K562 (cell line): Measurements from ENCODE around the gene TRMT2A. TPM values are rescaled to one million over a fixed set of nuclear protein-coding genes. Genes with fewer than 3 reads are reported as not detected.
A peak's percentile ranks its signal among the peaks of the same experiment; 100 is the strongest.

Experiments
- ATAC-seq: fragments of 200-7000 bp; cut with Tn5 transposase; 3 replicates; pipeline ENCODE4 v1.9.1; 2020; ENCODE audit warnings: moderate library complexity
- BruUV-seq: library from RNA; stranded (reverse); fragments of 400-500 nt; replicated peaks from 2 replicates; lab custom pipeline; 2021; lab: Mats Ljungman, UMichigan
- CTCF ChIA-PET: fragments of 300-600 bp; formaldehyde crosslinking; extraction: SDS; loops from one replicate; lab custom pipeline; 2021; ENCODE audit warnings: low intra/inter-chr PET ratio; lab: Yijun Ruan, JAX
- POLR2A ChIA-PET: fragments of 300-600, 350-650 bp; sonication (Branson Sonifier 250); formaldehyde crosslinking; extraction: SDS; loops from one replicate; lab custom pipeline; 2021; ENCODE audit warnings: antibody characterized with exemption, inconsistent platforms; lab: Yijun Ruan, JAX
- DNase-seq, 4 experiments: peaks; one replicate each; pipeline versions ENCODE4 v3.0.0 to v3.0.0-alpha.2; 2011 to 2018; ENCODE audit warnings: low spot score in 3 of 4, mixed read lengths in 3 of 4; ENCODE audit errors: extremely low read depth in 1 of 4
- FAIRE-seq: peaks from 2 replicates; lab custom pipeline; 2011; peaks lifted over from hg19 to GRCh38; lab: Jason Lieb, UNC
- H2AFZ ChIP-seq: 2 replicates; pipeline ENCODE4 v1.6.0; 2011; ENCODE audit warnings: low read depth, low read length, control low read depth, inconsistent platforms
- H3K27ac ChIP-seq: fragments of 200-600 bp; 3 replicates; pipeline ENCODE4 v1.8.0; 2011; ENCODE audit warnings: low read depth, mild to moderate bottlenecking, control low read depth, inconsistent platforms, low read length, moderate library complexity, mixed read lengths; ENCODE audit errors: extremely low read depth
- H3K27me3 ChIP-seq, 2 experiments: fragments of 300-600 bp in 1 of 2; 2 replicates in 1 of 2; 3 replicates in 1 of 2; pipeline versions ENCODE4 v1.6.0 to v1.8.0; 2011; ENCODE audit warnings: inconsistent platforms in 2 of 2, low read length in 2 of 2, mild to moderate bottlenecking in 1 of 2, mixed read lengths in 1 of 2, moderate library complexity in 1 of 2; ENCODE audit not compliant: control insufficient read depth in 2 of 2, insufficient read depth in 2 of 2
- H3K36me3 ChIP-seq: fragments of 300-600 bp; 3 replicates; pipeline ENCODE4 v1.8.0; 2011; ENCODE audit warnings: mild to moderate bottlenecking, low read length, inconsistent platforms; ENCODE audit not compliant: control insufficient read depth, insufficient read depth
- H3K4me1 ChIP-seq, 2 experiments: fragments of 200-600 bp in 1 of 2; replicated peaks in 1 of 2; 2 replicates in 1 of 2; 3 replicates in 1 of 2; pipeline versions ENCODE4 v1.5.1 to v1.8.0; 2011; ENCODE audit warnings: inconsistent platforms in 2 of 2, low read length in 2 of 2, mild to moderate bottlenecking in 1 of 2, mixed read lengths in 1 of 2, moderate library complexity in 1 of 2; ENCODE audit not compliant: control insufficient read depth in 2 of 2, insufficient read depth in 2 of 2
- H3K4me2 ChIP-seq: 2 replicates; pipeline ENCODE4 v1.6.1; 2011; ENCODE audit warnings: low read length, control low read depth, inconsistent platforms, mixed read lengths; ENCODE audit not compliant: insufficient read depth
- H3K4me3 ChIP-seq: fragments of 200-600 bp; sonication (generic), shearing (Covaris generic); 2 replicates; pipeline ENCODE4 v1.5.1; 2016; ENCODE audit warnings: control low read depth, inconsistent platforms
- H3K79me2 ChIP-seq: fragments of 200-600 bp; 3 replicates; pipeline ENCODE4 v1.8.0; 2011; ENCODE audit warnings: low read length, inconsistent platforms; ENCODE audit not compliant: control insufficient read depth, insufficient read depth
- H3K9ac ChIP-seq, 2 experiments: 2 replicates each; pipeline versions ENCODE4 v1.6.0 to v1.6.1; 2011; ENCODE audit warnings: low read depth in 2 of 2, low read length in 2 of 2, control low read depth in 1 of 2, inconsistent platforms in 1 of 2, mild to moderate bottlenecking in 1 of 2, mixed read lengths in 1 of 2; ENCODE audit not compliant: insufficient read depth in 1 of 2
- H3K9me1 ChIP-seq: one replicate; pipeline ENCODE4 v1.6.0; 2011; ENCODE audit warnings: inconsistent platforms, mild to moderate bottlenecking, low read length, moderate library complexity; ENCODE audit not compliant: control insufficient read depth, insufficient read depth
- H3K9me3 ChIP-seq: replicated peaks from 2 replicates; pipeline ENCODE4 v1.5.1; 2011; ENCODE audit warnings: low read depth, low read length, inconsistent platforms; ENCODE audit not compliant: control insufficient read depth, insufficient read depth
- H4K20me1 ChIP-seq: replicated peaks from 2 replicates; pipeline ENCODE4 v1.6.1; 2011; ENCODE audit warnings: low read length, inconsistent platforms, mixed read lengths; ENCODE audit not compliant: control insufficient read depth, insufficient read depth
- CTCFL ChIP-seq: IDR thresholded peaks from 2 replicates; pipeline ENCODE4 v1.6.1; 2011; ENCODE audit warnings: borderline replicate concordance, low read depth, mild to moderate bottlenecking, moderate library complexity, low read length; ENCODE audit not compliant: insufficient read depth, poor library complexity, severe bottlenecking
- ELF2 ChIP-seq: fragments of 250-450 bp; sonication (Bioruptor Pico); IDR thresholded peaks from 2 replicates; pipeline ENCODE4 v1.5.0; 2021; ENCODE audit warnings: mild to moderate bottlenecking
- HOXB6 ChIP-seq: fragments of 250-450 bp; sonication (Bioruptor Pico); IDR thresholded peaks from 2 replicates; pipeline ENCODE4 v1.5.1; 2022; ENCODE audit warnings: mild to moderate bottlenecking, borderline replicate concordance
- IFI16 ChIP-seq: fragments of 250-450 bp; sonication (Bioruptor Pico); IDR thresholded peaks from 2 replicates; pipeline ENCODE4 v2.1.2; 2022; ENCODE audit warnings: mild to moderate bottlenecking, inconsistent platforms
- IRF1 ChIP-seq: sonication (generic); formaldehyde crosslinking; IDR thresholded peaks from 2 replicates; pipeline ENCODE4 v1.8.0; 2022; ENCODE audit warnings: missing genetic modification reagents, mild to moderate bottlenecking, borderline replicate concordance
- KDM5B ChIP-seq: fragments of 200-600 bp; sonication (generic); IDR thresholded peaks from 2 replicates; pipeline ENCODE4 v1.6.1; 2012; ENCODE audit warnings: low read depth, mild to moderate bottlenecking, moderate library complexity, low read length, control low read depth, inconsistent platforms; ENCODE audit not compliant: insufficient replicate concordance
- PHB ChIP-seq: fragments of 250-450 bp; sonication (Bioruptor Pico); IDR thresholded peaks from 2 replicates; pipeline ENCODE4 v1.5.0; 2021
- POLR2G ChIP-seq: fragments of 200-400 bp; formaldehyde crosslinking; IDR thresholded peaks from 2 replicates; pipeline ENCODE4 v1.6.1; 2017; ENCODE audit warnings: low read depth, mild to moderate bottlenecking, antibody characterized with exemption, low read length, moderate library complexity
- TAF15 ChIP-seq: fragments of 200-400 bp; formaldehyde crosslinking; IDR thresholded peaks from 2 replicates; pipeline ENCODE4 v1.6.1; 2017; ENCODE audit warnings: mild to moderate bottlenecking, low read depth, low read length, moderate library complexity
- TAF9B ChIP-seq: fragments of 450-650 bp; IDR thresholded peaks from 2 replicates; pipeline ENCODE4 v1.6.1; 2018; ENCODE audit warnings: mild to moderate bottlenecking; ENCODE audit not compliant: partially characterized antibody
- ZFPM2 ChIP-seq: fragments of 250-450 bp; sonication (Bioruptor Pico); IDR thresholded peaks from 2 replicates; pipeline ENCODE4 v1.5.1; 2022; ENCODE audit warnings: mild to moderate bottlenecking
- ZNF311 ChIP-seq: fragments of 250-450 bp; sonication (Bioruptor Pico); IDR thresholded peaks from 2 replicates; pipeline ENCODE4 v1.4.0; 2020; ENCODE audit warnings: mild to moderate bottlenecking, moderate library complexity
- WGBS: fragments of 100-300 bp; shearing (Covaris generic); methylation state at CpG from one replicate; pipeline ENCODE4 v1.1.6; 2016; ENCODE audit warnings: low coverage, mixed read lengths; ENCODE audit not compliant: insufficient coverage; ENCODE audit errors: missing lambda C conversion rate; 5-methylcytosine and 5-hydroxymethylcytosine counted together
- in situ Hi-C: fragments of 300-500 bp; cut with MboI; formaldehyde crosslinking; loops from 4 replicates; pipeline ENCODE4 v1.15.0; 2018; ENCODE audit warnings: inconsistent platforms, mixed read lengths
- intact Hi-C: fragments of 100-400 bp; cut with micrococcal nuclease; formaldehyde crosslinking; loops from 2 replicates; pipeline ENCODE4 v1.14.2; 2022
- polyA plus RNA-seq, 8 experiments: library from polyadenylated mRNA; depleted of rRNA in 4 of 8; stranded (reverse) in 5 of 8; unstranded in 3 of 8; fragments of >200 nt; fragmentation: Nextera tagmentation in 2 of 8; fragmentation: Illumina TruSeq in 1 of 8; extraction: Ambion mirVana in 2 of 8; extraction: Trizol in 1 of 8; gene quantifications; 2 replicates each; pipeline versions ENCODE4 v1.2.1 to v1.2.3, GENCODE V29; 2011 to 2014; ENCODE audit warnings: inconsistent platforms in 1 of 8, missing spikeins in 1 of 8
- total RNA-seq, 7 experiments: library from RNA; depleted of rRNA in 6 of 7; stranded (reverse); fragments of >200 nt in 6 of 7; fragmentation: Illumina TruSeq in 2 of 7; extraction: Trizol in 2 of 7; gene quantifications; 2 replicates each; pipeline versions ENCODE4 v1.2.1 to v1.2.3, GENCODE V29; 2011 to 2021; ENCODE audit warnings: low replicate concordance in 1 of 7

TRMT2A gene
- total and polyA plus RNA-seq, 9 of the 15 experiments (the other 6 are each of a cell fraction or from before 2014, with no cell fraction given): 1.6 to 265 (median 140) TPM

DNA sequence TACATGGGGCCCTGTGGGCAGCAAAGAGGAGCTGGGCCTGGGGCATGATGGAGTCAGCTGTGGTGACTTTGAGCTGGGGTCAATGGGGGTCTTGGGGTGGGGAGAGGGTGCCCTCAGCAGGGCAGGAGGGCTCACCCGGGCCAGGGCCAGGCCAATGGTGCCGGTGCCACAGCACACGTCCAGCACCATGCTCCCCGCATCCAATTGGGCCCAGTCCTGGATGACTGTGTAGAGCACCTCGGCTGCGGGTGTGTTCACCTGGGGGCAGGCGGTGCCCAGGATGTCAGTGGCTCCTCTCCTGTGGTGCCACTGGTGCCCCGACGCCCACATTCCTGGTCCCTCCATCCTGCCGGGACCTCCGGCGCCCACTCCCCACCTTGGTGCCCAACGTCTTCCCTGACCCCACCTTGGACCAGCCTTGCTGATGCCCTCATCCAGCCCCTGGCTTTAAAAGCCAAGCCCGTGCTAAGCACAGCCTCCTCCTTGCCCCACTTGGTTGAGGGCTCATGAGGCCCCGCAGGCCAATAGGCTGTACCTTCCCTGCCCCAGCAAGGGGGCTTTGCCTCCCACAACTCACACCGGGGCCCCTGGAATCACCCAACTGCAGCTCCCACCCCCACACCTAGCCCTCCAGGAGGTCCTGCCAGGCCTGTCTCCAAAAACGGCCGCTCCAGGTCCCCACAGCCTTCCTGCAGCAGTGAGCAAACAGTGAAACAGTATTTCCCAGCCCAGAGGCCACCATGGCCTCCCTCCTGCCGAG is 3.3 kb downstream of the TRMT2A start:
- Histone ChIP-seq H3K36me3 (peaks cover 84% of the 10 kb centered on the region), H3K9ac (peak overlapping the region in 1 of 2 experiments; percentile 99; a peak in 2 of 4 replicates), H4K20me1 (peaks cover 42% of the 10 kb centered on the region), H3K4me2 (no peak overlapping the region), H3K9me1 (no peaks in the 10 kb centered on the region), H3K4me3 (no peak overlapping the region), H3K4me1 (peaks cover 13 to 83% of the 10 kb centered on the region in 2 experiments), H3K9me3 (no peaks in the 10 kb centered on the region), H3K27ac (no peak overlapping the region), H3K27me3 (no peaks in the 10 kb centered on the region), H3K79me2 (peaks cover 42% of the 10 kb centered on the region), H2AFZ (no peak overlapping the region)
- ATAC-seq (no peak), FAIRE-seq (no peak), DNase-seq (no peak)
- 93% methylated on average over 19 of the region's 19 CpGs for WGBS
- no TSS peak for BruUV-seq
- ChIA-PET POLR2A (interaction anchor here (0.6 to 20.7 kb wide), 8 partner anchors 8 to 328 kb away, joined by 3 to 513 read pairs (median 4); no protein-coding TSS in a partner anchor), CTCF (no interaction called here)
- intact Hi-C loops: no loop called here
- in situ Hi-C loops: loop anchor here (10.0 kb wide), 1 partner anchor 389 kb away; the partner anchor contains the start of gene GP1BB
- TF ChIP-seq KDM5B (peak; percentile 24), POLR2G (peak; percentile 81), ZNF311 (CRISPR knock-in tag) (no peak), HOXB6 (CRISPR knock-in tag) (peak; percentile 67; the same call in 1 of the 2 replicates), ELF2 (CRISPR knock-in tag) (peak; percentile 53; the same call in 1 of the 2 replicates), IRF1 (no peak), TAF9B (no peak), IFI16 (CRISPR knock-in tag) (no peak), TAF15 (peak; percentile 47; the same call in 1 of the 2 replicates), ZFPM2 (peak; percentile 74), CTCFL (no peak), PHB (CRISPR knock-in tag) (0 out of 2 replicates have a peak, but pooled peaks have one; percentile 50)
